Stomach (tissue), 9 donors: ENCODE results near the gene SMIM41. TPM values are rescaled to one million over a fixed set of nuclear protein-coding genes. Genes with fewer than 3 reads are reported as not detected.
A peak's percentile ranks its signal among the peaks of the same experiment; 100 is the strongest.

Experiments used
- DNase-seq, 2 donors: peaks; one replicate each; pipeline versions ENCODE4 v3.0.0 to v3.0.0-alpha.2; 2013 to 2019
- H3K27ac ChIP-seq, 5 donors: fragments of 200-600 bp in 4 of 5; sonication (generic) in 4 of 5; one replicate each; pipeline ENCODE4 v1.5.1; 2013 to 2019; ENCODE audit warnings: mild to moderate bottlenecking in 1 of 5, moderate library complexity in 1 of 5
- H3K27me3 ChIP-seq, 3 donors: fragments of 200-600 bp; sonication (generic); one replicate each; pipeline ENCODE4 v1.5.1; 2017 to 2019; ENCODE audit warnings: mixed run types in 1 of 3
- H3K36me3 ChIP-seq, 4 donors: fragments of 200-600 bp; sonication (generic); 1 replicate in 3 of 4; 2 replicates in 1 of 4; pipeline ENCODE4 v1.5.1; 2016 to 2019
- H3K4me1 ChIP-seq, 4 donors: fragments of 200-600 bp; sonication (generic); one replicate each; pipeline ENCODE4 v1.5.1; 2016 to 2019
- H3K4me3 ChIP-seq, 4 donors: fragments of 200-600 bp; sonication (generic) in 3 of 4; one replicate each; pipeline ENCODE4 v1.5.1; 2016 to 2019; ENCODE audit warnings: mild to moderate bottlenecking in 1 of 4
- H3K9me3 ChIP-seq, 4 donors: fragments of 200-600 bp; sonication (generic); one replicate each; pipeline ENCODE4 v1.5.1; 2016 to 2019
- EP300 ChIP-seq: sonication (generic); formaldehyde crosslinking; IDR thresholded peaks from one replicate; pipeline ENCODE4 v1.6.1; 2017; ENCODE audit warnings: antibody characterized with exemption
- POLR2A ChIP-seq, 4 donors: fragments of 450-650 bp; IDR thresholded peaks; one replicate each; pipeline ENCODE4 v1.6.1; 2016; ENCODE audit warnings: antibody characterized with exemption in 4 of 4, control low read depth in 2 of 4, mild to moderate bottlenecking in 1 of 4, moderate library complexity in 1 of 4
- POLR2AphosphoS5 ChIP-seq, 3 donors: sonication (generic); formaldehyde crosslinking; IDR thresholded peaks; one replicate each; pipeline ENCODE4 v1.6.1; 2016; ENCODE audit warnings: antibody characterized with exemption in 3 of 3
- WGBS, 5 donors: extraction: QIAGEN DNeasy Blood & Tissue Kit in 3 of 5; methylation state at CpG; one replicate each; pipeline versions ENCODE4 v1.1.5 to v1.1.7; 2013 to 2018; 5-methylcytosine and 5-hydroxymethylcytosine counted together
- intact Hi-C: fragments of 100-400 bp; cut with DNase I; formaldehyde crosslinking; loops from one replicate; pipeline ENCODE4 v1.15.1; 2023; ENCODE audit warnings: low total_unique reads
- polyA plus RNA-seq, 3 donors: library from polyadenylated mRNA; stranded (reverse); fragments of 200-250 nt; gene quantifications; one replicate each; pipeline ENCODE4 v1.2.3, GENCODE V29; 2013
- total RNA-seq, 5 donors: library from RNA; depleted of rRNA; stranded (reverse); fragments of >200 nt; gene quantifications; one replicate each; pipeline versions ENCODE4 v1.1.0 to v1.2.3, GENCODE V29; 2014 to 2016
- TF ChIP-seq, protein P1 (sequence below), 7 experiments: fragments of 450-650 bp in 4 of 7; fragments of 200-600 bp in 3 of 7; sonication (generic) in 3 of 7; IDR thresholded peaks; one replicate each; pipeline ENCODE4 v1.5.1; 2016 to 2019; ENCODE audit warnings: antibody characterized with exemption in 7 of 7, control low read depth in 2 of 7, mild to moderate bottlenecking in 1 of 7
- donor health status: healthy with polysubstance abuse.
- donor health status: Bipolar disorder and iron deficiency.
- donor health status: healthy.

Gene SMIM41
- total and polyA plus RNA-seq, 8 donors: 1.1 to 21.6 (median 6.5) TPM; not detected in 1

DNA sequence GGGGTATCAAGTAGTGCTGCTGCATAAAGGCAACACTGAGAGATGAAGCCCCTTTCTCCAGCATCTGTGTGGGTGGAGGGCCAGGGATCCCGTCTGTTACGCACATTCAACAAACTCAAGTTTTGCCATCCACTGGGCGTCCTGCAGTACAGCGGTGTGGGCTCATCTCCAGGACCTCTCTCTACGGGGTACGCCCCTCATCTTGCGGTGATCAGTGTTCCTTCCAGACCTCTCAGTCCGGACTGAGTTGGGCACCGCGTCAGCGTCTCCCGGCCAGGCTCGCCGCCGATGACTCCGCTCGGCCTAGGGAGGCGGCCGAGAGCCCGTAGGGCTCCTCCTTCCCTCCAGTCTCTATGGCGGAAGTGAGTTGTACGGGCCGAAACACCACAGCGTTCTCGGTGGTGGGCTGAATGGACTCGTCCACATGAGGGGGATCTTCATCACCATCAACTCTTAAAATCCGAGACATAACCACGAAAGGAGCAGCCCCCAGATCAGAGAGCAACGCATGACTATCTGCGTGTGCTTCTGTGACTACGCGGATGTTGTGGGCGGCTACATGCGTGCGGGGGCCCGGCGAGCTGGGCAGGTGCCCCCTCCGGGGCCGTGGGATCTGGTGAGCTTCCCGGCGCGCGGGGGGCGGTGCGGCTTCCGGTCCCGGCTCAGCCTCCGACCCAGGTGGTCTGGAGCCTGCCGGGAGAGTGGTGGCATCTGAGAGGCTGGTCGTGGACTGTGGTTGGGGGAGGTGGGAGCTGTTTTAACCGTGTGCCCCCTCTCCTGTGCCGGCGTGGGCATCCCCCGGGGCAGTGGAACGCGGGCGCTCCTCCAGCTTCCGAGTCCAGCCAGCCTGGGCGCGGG lies 9.9 kb upstream of the SMIM41 start, which contains the start of gene ATG101:
ATG101 (plus strand) TSS at position 652 of the 858 bp plus-strand sequence. CDS start 3,673 bp downstream, outside the sequence.
- TF ChIP-seq EP300 (peak; percentile 33), POLR2A (IDR thresholded peaks at IDR 0.05) (peak in 1 of 4 donors; percentile 72), POLR2AphosphoS5 (IDR thresholded peaks at IDR 0.05) (peak; percentile 64 to 75 (median 74))
- TF ChIP-seq, protein P1, sequence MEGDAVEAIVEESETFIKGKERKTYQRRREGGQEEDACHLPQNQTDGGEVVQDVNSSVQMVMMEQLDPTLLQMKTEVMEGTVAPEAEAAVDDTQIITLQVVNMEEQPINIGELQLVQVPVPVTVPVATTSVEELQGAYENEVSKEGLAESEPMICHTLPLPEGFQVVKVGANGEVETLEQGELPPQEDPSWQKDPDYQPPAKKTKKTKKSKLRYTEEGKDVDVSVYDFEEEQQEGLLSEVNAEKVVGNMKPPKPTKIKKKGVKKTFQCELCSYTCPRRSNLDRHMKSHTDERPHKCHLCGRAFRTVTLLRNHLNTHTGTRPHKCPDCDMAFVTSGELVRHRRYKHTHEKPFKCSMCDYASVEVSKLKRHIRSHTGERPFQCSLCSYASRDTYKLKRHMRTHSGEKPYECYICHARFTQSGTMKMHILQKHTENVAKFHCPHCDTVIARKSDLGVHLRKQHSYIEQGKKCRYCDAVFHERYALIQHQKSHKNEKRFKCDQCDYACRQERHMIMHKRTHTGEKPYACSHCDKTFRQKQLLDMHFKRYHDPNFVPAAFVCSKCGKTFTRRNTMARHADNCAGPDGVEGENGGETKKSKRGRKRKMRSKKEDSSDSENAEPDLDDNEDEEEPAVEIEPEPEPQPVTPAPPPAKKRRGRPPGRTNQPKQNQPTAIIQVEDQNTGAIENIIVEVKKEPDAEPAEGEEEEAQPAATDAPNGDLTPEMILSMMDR (IDR thresholded peaks at IDR 0.05): peak in 5 of 7 experiments; percentile 33 to 81 (median 55)
- H3K27ac ChIP-seq: peak within 1 kb of the TSS; percentile 85 to 94 (median 90)
- intact Hi-C loops: no loop called here
- no peaks in the 10 kb centered on the region for H3K27me3 ChIP-seq
- WGBS, 5 donors: 0% methylated on average over 16 to 60 of the region's 60 CpGs
- peak within 1 kb of the TSS; percentile 84 to 97 (median 90) for H3K4me3 ChIP-seq
- peaks cover 11 to 26% (median 20%) of the 10 kb centered on the region in 4 donors for H3K36me3 ChIP-seq
- no peaks in the 10 kb centered on the region for H3K9me3 ChIP-seq
- peaks cover 25 to 49% (median 43%) of the 10 kb centered on the region in 4 donors for H3K4me1 ChIP-seq
- DNase-seq: peak; percentile 91 to 98

DNA sequence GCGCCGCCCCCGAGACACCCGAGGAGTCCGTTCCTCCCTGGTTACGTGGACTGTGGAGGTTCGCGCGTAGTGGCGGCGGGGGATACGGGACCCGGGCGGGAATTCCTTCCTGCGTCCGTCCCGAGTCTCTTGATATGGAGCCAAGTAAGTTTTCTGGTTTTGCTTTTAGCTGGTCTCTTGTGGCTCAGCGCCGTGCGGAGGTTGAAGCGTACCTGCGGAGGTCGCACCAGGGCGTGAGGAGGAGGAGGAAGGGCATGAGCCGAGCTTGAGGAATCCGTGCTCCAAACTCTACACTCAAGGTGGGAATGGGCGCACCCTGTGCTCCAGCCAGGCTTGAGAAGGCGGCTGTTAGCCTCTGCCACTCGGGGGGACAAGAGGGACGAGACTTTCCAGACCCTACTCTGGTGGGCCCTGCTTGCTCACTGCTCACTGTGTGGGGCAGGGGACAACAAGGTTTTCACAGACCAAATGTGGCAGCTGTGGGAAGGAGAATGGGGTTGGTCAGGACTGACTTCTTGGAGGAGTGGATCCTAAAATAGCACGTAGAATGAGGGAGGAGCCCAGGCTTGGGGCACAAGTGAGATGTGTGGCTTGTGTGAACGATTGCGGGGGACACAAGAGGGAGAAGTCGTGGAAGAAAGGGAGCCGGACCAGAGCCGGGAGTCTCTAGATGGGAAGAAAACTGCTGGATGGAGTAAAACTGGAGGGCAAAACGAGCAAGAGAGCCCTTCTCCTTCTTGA lies 9.1 kb upstream of the SMIM41 start:
- Histone ChIP-seq H3K4me1 (peaks cover 33 to 57% (median 49%) of the 10 kb centered on the region in 4 donors), H3K9me3 (no peaks in the 10 kb centered on the region), H3K27ac (peak overlapping the region; percentile 85 to 94 (median 90)), H3K4me3 (peak overlapping the region; percentile 84 to 97 (median 90)), H3K27me3 (no peaks in the 10 kb centered on the region), H3K36me3 (peaks cover 13 to 34% (median 28%) of the 10 kb centered on the region in 4 donors)
- DNase-seq: peak in 1 of 2 donors; percentile 32
- intact Hi-C loops: no loop called here
- TF ChIP-seq, protein P1 (IDR thresholded peaks at IDR 0.05): no peak
- no peak for TF ChIP-seq POLR2AphosphoS5 (IDR thresholded peaks at IDR 0.05)
- no peak for TF ChIP-seq EP300
- no peak for TF ChIP-seq POLR2A (IDR thresholded peaks at IDR 0.05)
- 2 to 4% (median 3%) methylated on average over 27 to 37 of the region's 37 CpGs for WGBS, 5 donors

GRCh38 chr12:52073531-52074381 lies 5.7 kb upstream of the SMIM41 start:
- H3K4me1 ChIP-seq: peaks cover 39 to 64% (median 52%) of the 10 kb centered on the region in 4 donors
- peak overlapping the region; percentile 51 to 85 (median 76) for H3K27ac ChIP-seq
- H3K4me3 ChIP-seq: no peak overlapping the region
- WGBS, 5 donors: 59 to 78% (median 71%) methylated on average over 19 to 23 of the region's 23 CpGs
- peaks cover 26 to 67% (median 62%) of the 10 kb centered on the region in 4 donors for H3K36me3 ChIP-seq
- peak; percentile 32 to 78 for DNase-seq
- H3K9me3 ChIP-seq: no peaks in the 10 kb centered on the region
- peak in 1 of 3 donors; percentile 61 for TF ChIP-seq POLR2AphosphoS5 (IDR thresholded peaks at IDR 0.05)
- TF ChIP-seq, protein P1 (IDR thresholded peaks at IDR 0.05): no peak
- intact Hi-C loops: no loop called here
- H3K27me3 ChIP-seq: no peaks in the 10 kb centered on the region
